CD1c-positive myeloid dendritic cell (primary cell): ENCODE results near the gene TSPAN11.

Source experiments
- DNase-seq: peaks from one replicate; pipeline ENCODE4 v3.0.0-alpha.2; 2016; ENCODE audit errors: extremely low spot score

Gene TSPAN11

GRCh38 chr12:30959778-30960177 lies 33.2 kb downstream of the TSPAN11 start:
- no peak for DNase-seq

DNA sequence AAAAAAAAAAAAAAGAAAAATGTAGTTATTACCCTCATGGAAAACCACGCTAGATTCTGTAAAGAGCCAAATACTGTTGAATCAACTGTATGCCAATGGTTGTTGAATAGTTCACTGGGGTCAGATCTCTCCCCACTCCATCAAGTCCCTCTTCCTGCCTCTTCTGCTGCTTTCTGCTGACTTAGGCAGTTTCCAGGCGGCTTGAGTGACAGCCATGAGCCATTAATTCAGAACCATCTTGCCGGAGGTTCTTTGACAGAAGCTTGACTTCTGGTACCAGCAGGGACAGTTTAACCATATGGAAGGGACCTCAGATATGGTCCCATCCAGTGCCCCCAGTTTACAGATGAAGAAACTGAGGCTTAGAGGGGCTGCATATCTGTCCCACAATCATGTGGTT lies 34.5 kb downstream of the TSPAN11 start:
- DNase-seq: no peak

DNA sequence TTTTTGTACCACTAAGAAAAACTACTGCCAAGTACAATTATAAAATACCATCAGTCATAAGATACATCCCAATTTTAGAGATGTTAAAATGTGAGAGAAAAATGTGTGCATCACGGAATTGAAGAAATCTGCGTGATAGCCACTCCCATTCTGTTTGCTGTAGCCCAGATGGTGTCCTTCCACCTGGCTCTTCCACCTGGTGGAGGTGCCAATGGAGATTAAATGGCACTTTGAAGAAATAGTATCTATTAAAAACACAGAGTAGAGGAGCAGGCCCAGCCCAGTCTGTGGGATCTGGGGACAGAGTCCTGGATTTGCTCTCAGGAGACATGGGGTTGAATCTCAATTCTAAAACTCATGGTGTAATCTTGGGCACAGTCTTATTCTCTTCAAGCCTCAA lies 35.5 kb downstream of the TSPAN11 start:
- no peak for DNase-seq

- no peak for DNase-seq
Measured at GRCh38 chr12:30963709-30964564, 37.4 kb downstream of the TSPAN11 start.

GRCh38 chr12:30964896-30965612 lies 38.5 kb downstream of the TSPAN11 start:
- no peak for DNase-seq

DNA sequence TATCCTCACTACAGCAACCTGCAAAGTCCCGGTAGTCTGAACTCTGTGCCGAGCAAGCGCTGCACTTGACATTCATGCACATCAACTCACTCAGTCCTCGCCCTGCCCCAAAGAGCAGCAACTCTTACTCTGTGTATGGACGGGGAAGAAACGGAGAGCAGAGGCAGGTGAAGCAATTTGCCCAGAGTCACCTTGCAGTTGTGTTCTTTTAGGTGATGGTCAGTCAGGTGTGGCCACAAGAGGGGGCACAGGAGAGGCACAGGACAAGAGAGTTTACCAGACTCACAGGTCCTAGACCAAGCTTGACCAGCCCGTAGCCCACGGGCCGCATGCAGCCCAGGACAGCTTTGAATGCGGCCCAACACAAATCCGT lies 39.1 kb downstream of the TSPAN11 start:
- DNase-seq: no peak

DNA sequence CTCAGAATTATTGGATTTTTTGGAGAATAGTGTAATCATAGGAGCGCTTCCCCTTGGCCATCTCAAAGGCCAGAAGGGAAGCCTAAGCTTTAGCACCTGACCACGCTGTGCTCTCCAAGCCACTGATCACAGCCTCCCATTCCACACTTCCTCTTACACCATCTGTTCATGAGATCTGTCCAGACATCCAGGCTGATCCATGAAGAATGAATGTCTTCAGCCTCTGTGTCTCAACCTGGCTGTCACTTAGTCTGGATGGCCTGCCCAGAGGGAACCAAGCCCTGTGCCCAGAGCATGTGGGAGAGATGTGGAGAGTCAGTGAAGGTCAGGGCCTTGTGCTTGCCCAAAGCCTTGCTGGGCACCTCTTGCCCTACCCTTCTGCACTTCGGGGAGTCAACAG lies 40.5 kb downstream of the TSPAN11 start:
- DNase-seq: no peak

GRCh38 chr12:30968211-30968610 lies 41.7 kb downstream of the TSPAN11 start:
- no peak for DNase-seq

GRCh38 chr12:30969006-30969405 lies 42.5 kb downstream of the TSPAN11 start:
- no peak for DNase-seq

DNA sequence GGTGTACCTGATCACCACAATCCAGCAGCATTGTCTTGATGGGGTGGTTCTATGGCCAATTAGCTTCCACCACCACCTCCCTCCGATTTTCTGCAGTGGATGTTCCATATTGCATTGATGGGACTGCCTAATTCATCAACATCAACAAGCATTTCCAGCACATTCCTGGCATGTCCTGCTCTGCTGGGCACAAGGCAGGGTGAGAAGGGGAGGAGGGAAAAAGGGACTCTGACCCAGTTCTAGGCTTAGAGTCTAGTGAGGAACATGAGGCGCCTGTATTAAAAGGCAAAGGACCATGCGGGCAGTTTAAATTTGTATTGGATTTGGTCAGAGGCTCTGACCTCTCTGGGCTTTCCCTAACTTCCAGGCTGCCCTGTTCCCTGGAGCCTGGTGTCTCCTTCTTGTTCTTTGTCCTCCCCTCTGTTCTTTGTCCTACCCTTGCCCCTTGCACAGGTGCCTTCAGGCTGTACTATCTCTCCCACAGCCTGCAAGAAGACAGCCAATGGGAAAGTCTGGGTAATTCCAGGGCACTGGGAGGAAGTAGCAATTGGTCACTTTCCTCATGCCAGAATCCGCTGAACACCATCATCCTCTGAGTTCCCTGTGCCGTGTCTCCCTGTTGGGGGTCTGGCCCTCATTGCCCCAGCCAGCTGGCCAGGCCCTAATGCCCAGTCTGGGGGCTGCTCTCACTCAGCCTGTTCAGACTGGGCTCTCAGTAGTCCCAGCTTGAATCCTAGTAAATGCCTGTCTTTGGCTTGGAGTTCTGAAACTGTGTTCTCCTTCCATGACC lies 43.3 kb downstream of the TSPAN11 start:
- DNase-seq: no peak

DNA sequence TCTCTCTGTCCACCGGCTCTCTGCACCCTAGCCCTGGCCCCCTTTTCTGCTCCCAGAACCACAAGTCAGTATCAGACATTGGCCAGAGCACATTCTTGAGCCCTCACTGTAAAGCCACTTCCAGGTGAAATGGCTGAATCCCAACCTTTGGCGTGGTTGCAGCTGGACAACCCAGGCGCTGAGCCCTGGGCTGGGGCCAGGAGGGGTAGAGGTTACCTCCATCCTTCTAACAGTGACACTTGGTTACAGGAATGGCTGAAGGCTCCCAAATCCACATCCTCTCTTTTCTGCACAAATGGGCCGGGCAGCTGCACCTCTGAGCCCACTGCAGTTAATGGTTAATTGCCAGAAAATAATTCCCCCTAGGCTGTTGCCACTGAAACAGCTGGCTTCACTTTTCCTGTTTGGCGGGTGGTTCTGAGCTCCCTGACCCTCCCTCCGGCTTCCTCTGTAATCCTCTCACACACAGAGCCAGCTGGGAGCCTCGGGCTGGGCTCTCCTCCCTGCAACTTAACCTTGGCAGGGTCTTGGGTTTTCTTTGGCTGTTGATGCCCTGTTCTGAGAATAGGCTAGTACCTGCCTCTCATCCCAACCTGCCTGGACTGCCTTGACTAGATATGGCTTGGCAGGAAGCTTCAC lies 44.1 kb downstream of the TSPAN11 start:
- DNase-seq: no peak

GRCh38 chr12:30972035-30972434 lies 45.5 kb downstream of the TSPAN11 start:
- DNase-seq: no peak

DNA sequence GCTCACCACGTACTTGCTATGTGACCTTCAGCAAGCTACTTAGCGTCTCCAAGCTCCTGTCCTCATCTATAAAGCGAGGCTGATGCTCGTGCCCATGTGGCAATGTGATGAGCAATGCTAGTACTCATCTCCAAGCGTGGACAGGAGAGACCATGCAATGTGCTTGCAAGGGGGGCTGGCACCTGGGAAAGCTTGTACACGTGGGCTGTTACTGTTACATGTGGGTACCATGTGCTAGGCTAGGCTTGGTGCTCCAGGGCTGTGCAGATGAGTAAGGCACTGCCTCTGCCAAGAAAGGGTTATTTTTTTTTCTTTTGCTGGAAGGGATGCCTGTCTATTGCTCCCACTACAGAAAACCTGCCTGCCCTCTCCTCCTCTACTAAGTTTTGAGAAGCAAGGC lies 46.6 kb downstream of the TSPAN11 start:
- no peak for DNase-seq

- DNase-seq: no peak
Measured at GRCh38 chr12:30973830-30974229, 47.3 kb downstream of the TSPAN11 start.

DNA sequence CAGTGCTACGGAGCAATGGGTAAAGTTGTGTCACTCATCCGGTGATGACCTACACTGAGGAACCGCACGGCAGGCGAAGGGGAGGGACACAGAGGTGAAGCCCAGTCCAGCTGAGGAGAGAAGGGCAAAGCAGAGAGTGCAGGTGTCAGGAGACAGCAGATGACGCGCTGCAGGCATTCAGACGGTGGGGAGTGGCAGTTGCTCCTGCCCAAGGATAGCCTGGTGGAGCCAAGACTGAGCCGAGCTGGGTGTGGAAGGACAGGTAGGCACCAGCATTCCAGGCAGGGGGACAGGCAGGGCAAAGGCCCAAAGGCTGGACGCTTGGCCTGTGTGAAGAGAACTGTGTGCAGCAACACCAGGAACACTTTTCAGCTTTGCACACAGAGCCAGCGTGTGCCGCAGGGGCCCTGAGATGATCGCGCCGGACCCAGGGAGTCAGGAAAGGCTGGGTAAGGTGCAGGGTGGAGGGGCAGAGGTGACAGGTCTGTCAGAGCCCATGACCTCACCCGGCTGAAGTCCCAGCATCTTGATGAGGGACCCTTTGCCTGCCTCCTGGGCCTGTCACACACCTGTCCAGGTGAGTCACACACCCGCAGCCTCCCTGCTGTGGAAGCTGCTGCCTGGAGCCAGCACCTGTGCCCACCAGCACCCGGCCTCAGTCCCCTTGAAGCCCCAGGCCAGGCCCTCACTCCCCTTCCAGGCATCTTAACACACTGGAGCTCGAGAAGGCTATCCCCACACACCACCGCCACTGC lies 48.4 kb downstream of the TSPAN11 start:
- DNase-seq: no peak

DNA sequence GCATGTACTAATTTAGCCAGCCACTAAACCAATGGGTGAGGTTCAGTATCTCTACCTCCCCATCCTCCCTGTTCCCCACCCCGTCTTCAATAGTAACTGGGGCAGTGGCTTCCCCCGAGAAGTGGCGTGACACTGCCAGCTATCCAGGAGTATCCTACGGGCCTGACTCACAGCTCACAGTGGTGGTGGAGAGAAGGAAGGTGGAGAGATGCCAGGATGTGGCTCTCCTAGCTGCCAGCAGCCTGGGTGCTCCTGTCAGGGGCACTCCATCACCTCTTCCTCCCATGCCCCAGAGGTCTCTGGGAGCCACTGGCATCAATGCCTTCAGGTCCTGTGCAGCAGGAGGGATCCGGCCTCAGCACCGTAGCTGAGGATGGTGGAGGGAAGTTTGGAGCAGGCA lies 49.0 kb downstream of the TSPAN11 start:
- DNase-seq: no peak

DNA sequence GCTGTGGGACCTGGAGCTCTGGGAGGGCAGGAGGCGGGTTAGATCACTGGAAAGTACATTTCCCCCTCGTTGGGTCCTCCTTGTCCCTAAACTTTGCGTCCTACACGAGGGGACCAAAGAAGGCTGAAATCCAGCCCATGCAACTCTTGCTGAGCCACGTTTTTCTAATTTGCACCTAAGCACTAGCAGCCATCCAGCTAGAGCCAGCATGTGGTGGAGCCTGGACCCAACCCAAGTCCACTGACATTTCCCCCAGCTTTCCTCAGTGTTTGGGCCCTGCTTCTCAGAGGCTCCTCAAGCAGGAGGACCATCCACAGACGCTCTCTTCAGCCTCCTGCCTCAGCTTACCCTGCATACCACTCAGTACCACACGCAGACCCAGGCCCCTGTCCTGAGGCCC lies 49.7 kb downstream of the TSPAN11 start:
- no peak for DNase-seq

GRCh38 chr12:30977124-30977523 lies 50.6 kb downstream of the TSPAN11 start:
- no peak for DNase-seq

- DNase-seq: no peak
Measured at GRCh38 chr12:30977537-30978349, 51.2 kb downstream of the TSPAN11 start.

DNA sequence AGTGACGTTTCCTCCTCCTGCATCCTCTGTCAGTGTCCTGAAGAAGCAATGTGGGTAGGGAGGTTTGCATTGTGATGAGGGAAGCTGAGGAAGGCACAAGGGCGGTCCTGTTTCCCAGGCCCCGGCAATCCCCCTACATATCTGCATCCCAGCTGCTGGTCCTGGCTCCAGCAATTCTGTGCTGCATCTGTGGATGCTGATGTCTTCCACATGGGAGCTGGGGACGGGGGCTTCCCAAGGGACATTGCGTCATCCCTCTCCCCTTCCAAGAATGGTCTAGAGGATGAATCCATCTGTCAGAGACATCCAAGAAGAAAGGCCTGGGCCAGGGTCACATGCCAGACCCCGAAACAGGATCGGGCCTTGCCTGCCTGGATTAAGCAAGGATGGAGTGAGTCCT lies 52.1 kb downstream of the TSPAN11 start:
- DNase-seq: no peak
